GM08714 (cell line): ENCODE measurements around the gene ZDHHC9.
A peak's percentile ranks its signal among the peaks of the same experiment; 100 is the strongest.
"Not testable (repeated sequence)": the region's sequence is repeated elsewhere in the genome, so short reads cannot be mapped to it uniquely, and the experiment has no call there.

ENCODE experiments used
- H3K4me3 ChIP-seq: fragments of 200-500 bp; sonication (Bioruptor generic); 2 replicates; pipeline ENCODE4 v1.5.1; 2014; ENCODE audit warnings: mild to moderate bottlenecking, low read length, inconsistent platforms
- ZNF274 ChIP-seq: IDR thresholded peaks from 2 replicates; pipeline ENCODE4 v1.6.1; 2012; ENCODE audit warnings: mild to moderate bottlenecking, low read depth, low read length

The ZDHHC9 gene

DNA sequence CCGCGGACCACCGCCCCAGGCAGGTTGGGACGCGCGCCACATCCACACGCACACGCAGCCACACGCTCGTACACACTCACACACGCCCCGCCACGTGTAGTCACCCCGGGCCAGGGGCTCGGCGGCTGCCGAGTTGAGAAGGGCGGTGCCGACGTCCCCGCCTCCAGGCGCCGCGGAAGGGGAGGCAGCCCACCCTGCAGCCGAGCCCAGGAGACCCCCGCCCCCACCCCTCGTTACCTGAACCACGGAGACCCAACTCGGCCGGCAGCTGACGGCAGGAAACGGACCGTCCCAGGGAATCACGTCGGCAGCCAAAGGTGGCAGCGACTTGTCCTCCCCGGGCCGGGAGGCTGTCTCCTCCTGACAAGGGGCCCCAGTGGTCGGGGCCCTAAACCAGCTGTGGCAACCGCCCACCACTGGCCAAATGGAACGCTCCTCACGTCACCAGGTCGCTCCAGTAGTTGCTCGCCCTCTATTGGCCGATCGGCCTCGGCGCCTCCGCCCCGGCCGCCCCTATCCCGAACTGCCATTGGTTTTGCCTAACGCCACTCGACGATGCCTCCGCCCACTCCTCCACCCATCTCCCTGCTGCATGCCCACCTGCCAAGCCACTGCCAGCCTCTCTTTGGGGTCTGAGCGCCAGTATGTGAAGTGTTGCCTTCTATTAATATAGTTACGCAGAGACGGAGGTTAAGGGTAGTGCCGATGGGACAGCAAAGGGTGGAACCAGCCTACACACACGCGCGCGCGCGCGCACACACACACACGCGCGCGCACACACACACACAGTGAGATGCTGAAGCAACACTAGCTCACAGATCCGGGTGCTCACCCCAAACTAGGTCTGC, at the start of gene ZDHHC9:
Gene ZDHHC9, minus strand, starts transcription at position 428 of the 848 bp plus-strand sequence. CDS start 1,941 bp downstream, outside the sequence.
- no peak for TF ChIP-seq ZNF274
- peak within 1 kb of the TSS; percentile 61 for H3K4me3 ChIP-seq

DNA sequence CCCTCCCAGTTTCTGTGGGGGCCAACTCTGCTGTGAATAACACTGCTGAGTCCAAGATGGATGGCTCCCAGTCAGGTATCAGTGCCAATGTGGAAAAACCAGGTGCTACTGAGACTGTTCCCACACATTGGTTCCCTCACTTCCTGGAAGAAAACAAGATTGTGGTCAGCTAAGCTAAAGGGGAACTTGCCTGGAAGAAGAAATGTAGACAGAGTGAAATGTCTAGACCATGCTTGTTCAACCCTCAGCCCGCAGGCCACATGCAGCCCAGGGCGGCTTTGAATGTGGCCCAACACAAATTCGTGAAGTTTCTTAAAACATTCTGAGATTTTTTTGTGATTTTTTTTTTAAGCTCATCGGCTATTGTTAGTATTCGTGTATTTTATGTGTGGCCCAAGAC, 33.7 kb upstream of the ZDHHC9 start:
- no peak overlapping the region for H3K4me3 ChIP-seq
- TF ChIP-seq ZNF274 = no peak

DNA sequence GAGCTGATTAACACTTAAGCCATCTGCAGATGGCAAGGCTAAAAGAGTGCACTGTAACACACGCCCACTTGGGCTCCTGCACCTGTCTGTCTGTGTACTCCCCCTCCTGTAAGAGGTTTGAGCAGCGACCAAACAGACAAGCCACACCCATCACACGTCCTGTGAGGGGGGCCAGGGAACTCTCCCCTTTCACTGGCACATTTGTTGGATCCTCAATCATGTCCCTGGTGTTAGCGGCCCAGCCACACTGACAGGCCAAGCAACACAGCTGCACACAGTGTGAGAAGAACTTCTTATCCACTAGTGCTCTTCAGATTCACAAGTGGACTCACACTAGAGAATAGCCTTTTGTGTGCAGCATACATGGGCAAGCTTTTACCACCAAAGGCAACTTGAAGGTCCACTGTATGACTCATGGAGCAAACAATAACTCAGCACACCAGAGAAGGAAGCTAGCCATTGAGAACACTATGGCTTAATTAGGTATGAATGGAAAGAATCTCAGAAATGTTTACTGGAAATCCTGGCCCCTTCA, 33.2 kb upstream of the ZDHHC9 start:
- TF ChIP-seq ZNF274 = no peak
- no peak overlapping the region for H3K4me3 ChIP-seq

DNA sequence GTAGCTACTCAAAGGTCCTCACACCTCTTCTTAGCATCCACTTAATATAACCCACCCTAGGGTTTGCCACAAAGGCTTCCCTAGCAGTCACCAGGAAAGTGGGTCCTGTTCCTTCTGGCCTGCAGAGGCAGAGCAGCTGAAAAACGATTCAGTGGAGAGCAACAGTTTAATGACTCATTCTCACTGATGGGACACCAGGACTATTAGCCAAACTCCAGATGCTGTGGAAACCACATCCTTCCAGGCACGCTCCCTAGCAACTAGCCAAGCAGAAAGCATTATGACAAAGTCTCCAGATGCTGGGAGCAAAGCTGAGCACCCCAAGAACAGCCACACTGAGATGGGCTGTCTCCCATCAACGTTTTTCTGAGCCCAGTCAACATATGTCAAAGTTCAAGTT, 32.0 kb upstream of the ZDHHC9 start:
- no peak overlapping the region for H3K4me3 ChIP-seq
- no peak for TF ChIP-seq ZNF274

DNA sequence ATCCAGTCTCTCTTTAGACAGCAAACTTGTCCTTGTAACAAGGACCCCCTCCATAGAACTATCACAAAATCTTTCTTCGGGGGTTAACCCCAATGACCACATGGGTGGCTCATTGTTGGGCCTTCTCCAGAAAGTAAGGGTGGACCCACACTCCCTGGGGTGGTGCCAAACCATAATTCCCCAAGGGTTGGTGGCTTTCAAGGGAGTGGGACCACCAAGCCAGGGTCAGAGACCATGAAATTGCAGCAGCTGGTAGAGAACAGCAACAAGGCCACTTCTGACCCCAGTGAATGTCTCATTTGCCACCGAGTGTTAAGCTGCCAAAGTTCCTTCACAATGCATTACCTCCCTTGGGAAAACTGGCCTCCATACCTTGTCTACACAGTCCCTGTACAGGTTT, 28.8 kb upstream of the ZDHHC9 start:
- TF ChIP-seq ZNF274 = no peak
- H3K4me3 ChIP-seq = no peak overlapping the region

DNA sequence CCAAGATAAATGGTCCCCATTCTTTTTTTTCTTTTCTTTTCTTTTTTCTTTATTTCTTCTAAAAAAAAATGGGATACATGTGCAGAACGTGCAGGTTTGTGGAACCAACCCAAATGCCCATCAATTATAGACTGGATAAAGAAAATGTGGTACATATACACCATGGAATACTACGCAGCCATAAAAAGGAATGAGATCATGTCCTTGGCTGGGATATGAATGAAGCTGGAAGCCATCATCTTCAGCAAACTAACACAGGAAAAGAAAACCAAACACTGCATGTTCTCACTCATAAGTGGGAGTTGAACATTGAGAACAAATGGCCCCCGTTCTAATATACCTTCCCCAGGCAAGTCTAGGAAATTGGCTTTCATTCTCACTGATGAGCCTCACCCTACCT, 22.6 kb upstream of the ZDHHC9 start:
- not testable (repeated sequence) for H3K4me3 ChIP-seq

DNA sequence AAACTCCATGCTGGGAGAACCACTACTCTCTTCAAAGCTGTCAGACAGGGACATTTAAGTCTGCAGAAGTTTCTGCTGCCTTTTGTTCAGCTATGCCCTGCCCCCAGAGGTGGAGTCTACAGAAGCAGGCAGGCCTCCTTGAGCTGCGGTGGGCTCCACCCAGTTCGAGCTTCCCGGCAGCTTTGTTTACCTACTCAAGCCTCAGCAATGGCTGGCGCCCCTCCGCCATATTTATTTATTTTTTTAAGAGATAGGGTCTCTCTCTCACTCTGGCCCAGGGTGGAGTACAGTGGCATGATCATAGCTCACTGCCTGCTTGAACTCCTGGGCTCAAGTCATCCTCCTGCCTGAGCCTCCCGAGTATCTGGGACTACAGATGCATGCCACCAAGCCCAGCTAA, 15.4 kb upstream of the ZDHHC9 start:
- H3K4me3 ChIP-seq = not testable (repeated sequence)

DNA sequence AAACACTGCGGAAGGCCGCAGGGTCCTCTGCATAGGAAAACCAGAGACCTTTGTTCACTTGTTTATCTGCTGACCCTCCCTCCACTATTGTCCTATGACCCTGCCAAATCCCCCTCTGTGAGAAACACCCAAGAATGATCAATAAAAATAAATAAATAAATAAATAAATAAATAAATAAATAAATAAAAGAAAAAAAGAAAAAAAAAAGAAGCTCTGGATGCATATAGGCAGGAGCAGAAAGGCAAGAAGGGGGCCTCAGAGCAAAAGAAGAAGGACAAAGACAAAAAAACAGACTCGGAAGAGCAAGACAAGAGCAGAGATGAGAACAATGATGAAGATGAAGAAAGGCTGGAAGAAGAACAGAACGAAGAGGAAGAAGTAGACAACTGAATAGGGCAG, 8.1 kb upstream of the ZDHHC9 start:
- H3K4me3 ChIP-seq = not testable (repeated sequence)

DNA sequence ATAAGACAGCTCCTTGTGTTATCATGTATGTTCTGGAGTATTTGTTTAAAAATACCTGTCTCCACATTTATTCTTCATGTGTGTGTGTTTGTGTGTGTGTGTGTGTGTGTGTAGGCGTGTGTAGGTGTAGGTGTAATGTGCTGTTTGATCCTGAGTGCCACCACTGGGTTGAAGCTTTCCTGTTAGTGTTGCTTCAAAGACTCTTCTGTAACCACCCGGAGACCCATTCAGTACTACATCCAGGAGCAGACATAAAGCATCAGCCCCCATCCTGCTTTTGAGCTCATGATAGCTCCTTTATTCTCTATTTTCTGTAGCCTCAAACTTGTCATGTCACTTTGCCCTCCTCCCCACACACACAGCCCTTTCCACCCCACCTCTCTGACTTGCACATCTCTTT, 3.0 kb upstream of the ZDHHC9 start:
- no peak overlapping the region for H3K4me3 ChIP-seq
- no peak for TF ChIP-seq ZNF274

DNA sequence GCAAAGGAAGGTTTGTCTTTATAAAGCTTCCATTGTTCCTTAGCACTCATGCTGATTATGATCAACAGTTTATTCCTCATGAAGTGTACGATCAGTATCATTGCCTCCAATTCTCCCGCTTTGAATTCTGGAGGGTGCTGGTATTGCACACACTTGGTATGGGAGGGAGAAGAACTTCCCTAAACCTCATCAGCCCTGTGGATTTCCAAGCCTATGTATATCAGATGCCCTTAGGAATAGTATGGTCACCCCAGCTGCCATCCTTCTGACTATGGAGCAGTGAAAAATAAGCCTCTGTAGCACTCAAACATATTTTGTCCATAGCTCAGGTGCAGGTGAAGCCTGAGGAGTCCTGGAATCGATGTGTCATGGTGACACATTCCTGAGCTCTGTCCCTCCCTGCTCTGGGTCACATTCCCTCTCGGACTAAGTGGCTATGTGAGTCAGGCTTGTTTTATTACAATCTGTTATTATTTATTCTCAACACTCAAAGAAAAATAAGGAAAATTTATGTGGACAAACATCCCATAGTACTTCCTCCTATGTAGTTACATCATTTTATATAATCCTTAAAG, 2.0 kb upstream of the ZDHHC9 start:
- TF ChIP-seq ZNF274 = no peak

DNA sequence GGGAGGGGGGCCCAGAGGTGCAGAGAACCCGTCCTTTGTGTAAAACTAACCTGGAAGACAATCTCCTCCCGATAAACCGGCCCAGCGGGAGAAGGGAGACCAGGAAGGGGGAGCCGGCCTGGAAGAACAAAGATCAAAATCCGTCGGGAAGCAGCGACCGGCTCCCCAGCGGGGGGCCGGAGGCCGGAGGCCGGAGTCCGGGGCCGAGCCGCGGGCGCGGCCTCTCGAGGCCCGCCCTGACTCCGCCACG, 552 bp downstream of the ZDHHC9 start:
- peak overlapping the region; percentile 61 for H3K4me3 ChIP-seq
- TF ChIP-seq ZNF274 = no peak

More for the DNA sequence above, 2.0 kb upstream of the ZDHHC9 start:
- no peak overlapping the region for H3K4me3 ChIP-seq

DNA sequence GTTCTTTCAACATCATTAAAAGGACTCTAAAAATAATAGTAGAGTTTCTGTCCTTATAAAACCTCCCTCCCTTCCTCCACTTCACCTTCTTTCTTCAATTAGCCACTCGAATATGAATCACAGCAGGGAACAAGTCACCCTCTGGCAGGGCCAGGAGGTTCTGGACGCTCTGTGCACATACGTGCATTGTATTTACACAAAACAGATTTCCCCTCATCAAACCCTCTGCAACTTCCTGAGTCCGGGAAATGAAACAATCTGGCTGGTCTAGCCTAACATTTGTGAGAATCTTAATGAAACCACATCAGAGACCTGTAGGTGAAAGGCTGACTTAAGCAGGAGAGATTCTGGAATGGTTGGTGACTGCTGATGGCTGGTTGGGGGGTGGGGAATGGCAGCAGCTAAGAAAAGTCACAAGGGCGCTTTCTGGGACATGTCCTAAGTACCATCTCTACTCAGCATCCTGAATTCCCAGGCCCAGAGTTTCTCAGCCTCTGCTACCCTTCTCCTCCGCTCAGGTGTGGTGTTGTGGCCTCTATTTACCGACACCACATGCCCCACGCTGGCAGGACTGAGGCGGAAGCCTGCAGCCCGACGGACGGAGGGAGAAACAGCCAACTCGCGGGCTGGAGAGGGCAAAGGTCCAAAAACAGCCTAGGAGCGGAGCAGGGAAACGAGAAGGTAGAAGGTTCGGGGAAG, 1.0 kb downstream of the ZDHHC9 start:
- peak overlapping the region; percentile 61 for H3K4me3 ChIP-seq
- TF ChIP-seq ZNF274 = no peak

DNA sequence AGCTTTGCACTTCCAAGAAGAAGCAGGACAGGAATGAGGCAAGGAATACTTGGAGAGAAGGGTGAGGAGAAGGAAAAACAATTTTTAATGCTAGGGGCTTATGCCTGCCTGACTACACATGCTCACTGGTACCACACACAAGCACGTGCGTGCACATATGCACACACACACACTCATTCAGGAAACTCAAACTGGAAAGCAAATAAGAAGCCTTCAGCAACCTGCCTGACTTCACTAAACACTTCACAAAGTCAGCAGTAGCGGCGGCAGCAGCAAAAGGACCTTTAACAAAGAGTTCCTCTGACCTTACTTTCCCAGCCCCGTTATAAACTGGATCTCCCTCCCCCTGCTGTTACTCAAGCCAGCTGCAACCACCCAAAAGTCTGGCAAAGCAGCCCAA, 3.3 kb downstream of the ZDHHC9 start:
- no peak overlapping the region for H3K4me3 ChIP-seq
- TF ChIP-seq ZNF274 = no peak

DNA sequence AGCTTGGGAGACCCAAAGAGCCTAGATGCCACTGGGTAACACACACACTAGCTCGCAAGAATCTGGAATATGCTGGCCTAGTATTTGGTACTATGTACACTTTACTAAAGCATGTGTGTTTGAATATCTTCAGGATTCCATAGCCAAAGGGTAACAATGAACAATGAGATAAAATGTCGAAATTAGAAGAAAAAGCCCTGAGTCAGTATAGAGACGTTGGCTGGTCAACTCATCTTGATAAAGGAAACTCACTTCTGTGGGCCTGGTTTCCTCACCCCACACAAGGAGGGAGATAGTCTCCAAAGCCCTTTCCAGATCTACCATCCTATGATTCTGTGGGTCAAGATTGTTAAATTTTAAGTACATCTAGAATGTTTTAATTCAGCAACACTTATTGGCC, 6.9 kb downstream of the ZDHHC9 start:
- H3K4me3 ChIP-seq = no peak overlapping the region
- TF ChIP-seq ZNF274 = no peak
